DOHH2 (cell line): ENCODE results near the gene ABHD10.

Source experiments
- EZH2phosphoT487 ChIP-seq: fragments of 200-600 bp; sonication (generic); IDR thresholded peaks from 2 replicates; pipeline ENCODE4 v1.6.1; 2017; ENCODE audit warnings: borderline replicate concordance, mild to moderate bottlenecking, antibody characterized with exemption, low read length, moderate library complexity, mixed read lengths
- TF ChIP-seq, protein P1 (sequence below): fragments of 200-600 bp; sonication (generic); IDR thresholded peaks from one replicate; pipeline ENCODE4 v1.5.1; 2014; ENCODE audit warnings: antibody characterized with exemption, mild to moderate bottlenecking, low read depth, low read length; ENCODE audit not compliant: poor library complexity, severe bottlenecking

DNA sequence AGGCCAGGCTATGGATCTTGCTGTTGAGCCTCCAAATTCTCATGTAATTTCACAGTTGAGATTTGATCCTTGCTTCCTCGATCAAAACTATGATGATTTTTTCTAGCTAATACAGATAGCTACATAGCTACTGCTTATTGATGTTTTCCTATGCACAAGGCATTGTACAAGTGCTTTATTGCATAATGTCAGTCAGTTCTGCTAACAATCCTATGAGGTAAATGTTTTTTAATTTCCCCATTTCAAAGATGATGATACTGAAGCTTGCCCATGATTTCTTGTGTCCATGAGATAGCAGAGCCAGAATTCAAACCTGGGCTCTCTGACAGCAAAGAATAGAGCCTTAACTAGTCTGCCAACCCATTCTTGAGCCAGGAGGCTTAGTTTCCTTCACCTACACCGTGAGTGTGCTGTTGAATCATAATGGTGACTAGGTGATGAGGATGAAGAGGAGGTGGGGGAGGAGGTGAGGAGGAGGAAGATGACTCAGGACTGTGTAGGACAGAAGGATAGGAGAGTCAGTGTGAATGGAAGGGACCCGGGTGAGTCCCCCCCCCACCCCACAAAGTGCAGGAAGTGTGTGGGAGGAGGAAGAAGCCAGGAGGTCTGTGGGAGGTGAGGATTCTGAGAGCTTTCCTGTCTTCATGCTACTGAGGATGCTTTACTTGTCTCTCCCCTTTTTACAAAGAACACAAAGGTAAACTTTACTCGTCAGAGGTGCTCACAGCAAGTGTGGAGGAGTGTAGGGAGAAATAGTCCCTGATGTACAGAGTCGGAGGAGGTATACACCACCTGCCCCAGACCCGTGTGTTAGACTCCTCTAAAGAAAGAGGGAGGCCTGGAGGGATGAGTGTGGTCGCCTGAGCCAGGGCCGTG, 23.5 kb downstream of the ABHD10 start:
- TF ChIP-seq, protein P1, sequence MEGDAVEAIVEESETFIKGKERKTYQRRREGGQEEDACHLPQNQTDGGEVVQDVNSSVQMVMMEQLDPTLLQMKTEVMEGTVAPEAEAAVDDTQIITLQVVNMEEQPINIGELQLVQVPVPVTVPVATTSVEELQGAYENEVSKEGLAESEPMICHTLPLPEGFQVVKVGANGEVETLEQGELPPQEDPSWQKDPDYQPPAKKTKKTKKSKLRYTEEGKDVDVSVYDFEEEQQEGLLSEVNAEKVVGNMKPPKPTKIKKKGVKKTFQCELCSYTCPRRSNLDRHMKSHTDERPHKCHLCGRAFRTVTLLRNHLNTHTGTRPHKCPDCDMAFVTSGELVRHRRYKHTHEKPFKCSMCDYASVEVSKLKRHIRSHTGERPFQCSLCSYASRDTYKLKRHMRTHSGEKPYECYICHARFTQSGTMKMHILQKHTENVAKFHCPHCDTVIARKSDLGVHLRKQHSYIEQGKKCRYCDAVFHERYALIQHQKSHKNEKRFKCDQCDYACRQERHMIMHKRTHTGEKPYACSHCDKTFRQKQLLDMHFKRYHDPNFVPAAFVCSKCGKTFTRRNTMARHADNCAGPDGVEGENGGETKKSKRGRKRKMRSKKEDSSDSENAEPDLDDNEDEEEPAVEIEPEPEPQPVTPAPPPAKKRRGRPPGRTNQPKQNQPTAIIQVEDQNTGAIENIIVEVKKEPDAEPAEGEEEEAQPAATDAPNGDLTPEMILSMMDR: no peak
- TF ChIP-seq EZH2phosphoT487: no peak
